Renal cortical epithelial cell (primary cell): ENCODE measurements around the gene FOXF2. TPM values are rescaled to one million over a fixed set of nuclear protein-coding genes. Genes with fewer than 3 reads are reported as not detected.

Experiments
- DNase-seq: peaks from one replicate; pipeline ENCODE4 v3.0.0-alpha.2; 2011; ENCODE audit warnings: low read depth
- total RNA-seq: library from RNA; depleted of rRNA; stranded (reverse); fragments of >200 nt; gene quantifications from 2 replicates; pipeline ENCODE4 v1.2.3, GENCODE V29; 2014

FOXF2 gene
- total RNA-seq, 1 donor from 2014 or later, result 0.05 TPM

DNA sequence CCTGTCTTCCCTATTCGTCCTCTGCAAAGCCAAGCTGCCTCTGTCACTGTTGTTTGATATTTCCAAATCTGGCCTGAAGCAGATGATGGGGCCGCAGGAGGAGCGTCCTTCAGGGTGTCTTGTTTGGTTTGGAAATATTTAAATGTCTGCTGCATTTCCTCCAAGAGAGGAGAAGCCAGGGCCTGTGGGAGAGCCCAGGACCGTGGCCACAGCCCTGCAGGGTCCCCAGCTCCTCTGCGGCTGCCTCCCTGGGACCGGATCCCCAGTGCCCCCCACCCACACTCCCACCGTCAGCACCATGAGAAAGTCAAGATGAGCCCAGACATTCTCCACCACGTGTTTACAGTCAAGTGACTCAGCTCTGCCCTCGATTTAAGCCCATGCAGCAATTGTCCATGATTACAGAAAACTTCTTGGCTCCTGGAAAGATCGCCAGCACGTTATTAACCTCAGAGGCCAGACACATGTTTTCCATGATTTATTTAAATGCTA lies 18.2 kb downstream of the FOXF2 start:
- DNase-seq, result no peak

DNA sequence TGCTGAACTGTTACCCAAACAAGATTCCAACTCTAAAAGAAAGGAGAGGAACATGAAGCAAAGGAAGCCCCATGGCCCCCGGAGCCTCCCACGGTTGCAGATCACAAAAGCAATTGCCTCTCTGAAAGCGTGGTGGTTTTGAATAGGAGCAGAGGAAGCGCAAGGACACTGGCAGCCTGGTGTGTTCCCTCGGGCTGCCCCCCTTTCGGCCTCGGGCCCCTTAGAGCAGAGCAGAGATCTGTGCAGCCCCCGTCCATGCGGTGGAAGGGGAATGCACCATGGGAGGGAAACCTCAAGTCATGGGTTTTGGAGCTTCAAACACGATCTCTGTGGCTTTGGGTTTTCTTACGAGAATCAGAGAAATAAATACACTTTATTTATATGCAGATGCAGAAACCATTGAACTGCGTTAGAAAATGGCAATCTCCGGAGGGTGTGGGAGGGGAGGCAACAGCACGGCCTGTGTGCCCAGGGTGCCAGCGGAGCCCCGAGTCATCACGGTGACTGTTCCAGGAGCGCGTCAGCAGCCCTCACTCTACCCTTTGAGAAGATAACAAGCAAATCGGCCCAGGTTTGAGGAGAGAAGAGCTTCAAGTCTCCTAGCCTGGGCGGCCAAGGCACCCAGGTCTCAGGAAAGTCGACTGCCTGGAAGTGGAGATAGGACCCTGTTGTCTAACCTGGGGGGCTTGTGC lies 20.5 kb downstream of the FOXF2 start:
- DNase-seq, result no peak

DNA sequence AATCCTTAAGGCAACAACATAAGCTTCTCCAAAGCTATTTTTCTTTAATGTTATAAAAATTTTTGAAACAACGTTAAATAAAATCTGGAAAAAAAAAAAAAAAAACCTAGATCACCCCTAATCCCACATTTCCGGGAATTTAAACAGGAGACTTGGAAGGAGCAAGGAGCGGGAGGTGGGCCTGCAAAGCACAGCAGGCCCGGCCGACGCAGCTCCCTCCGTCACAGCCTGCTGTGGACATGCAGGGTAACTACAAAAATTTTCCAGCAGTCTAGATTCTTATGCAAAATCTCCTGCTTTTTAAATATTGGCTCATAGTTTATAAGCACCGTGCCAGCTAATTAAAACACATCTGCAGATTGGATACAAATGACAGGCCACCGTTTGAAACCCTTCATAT lies 23.5 kb downstream of the FOXF2 start:
- no peak for DNase-seq

DNA sequence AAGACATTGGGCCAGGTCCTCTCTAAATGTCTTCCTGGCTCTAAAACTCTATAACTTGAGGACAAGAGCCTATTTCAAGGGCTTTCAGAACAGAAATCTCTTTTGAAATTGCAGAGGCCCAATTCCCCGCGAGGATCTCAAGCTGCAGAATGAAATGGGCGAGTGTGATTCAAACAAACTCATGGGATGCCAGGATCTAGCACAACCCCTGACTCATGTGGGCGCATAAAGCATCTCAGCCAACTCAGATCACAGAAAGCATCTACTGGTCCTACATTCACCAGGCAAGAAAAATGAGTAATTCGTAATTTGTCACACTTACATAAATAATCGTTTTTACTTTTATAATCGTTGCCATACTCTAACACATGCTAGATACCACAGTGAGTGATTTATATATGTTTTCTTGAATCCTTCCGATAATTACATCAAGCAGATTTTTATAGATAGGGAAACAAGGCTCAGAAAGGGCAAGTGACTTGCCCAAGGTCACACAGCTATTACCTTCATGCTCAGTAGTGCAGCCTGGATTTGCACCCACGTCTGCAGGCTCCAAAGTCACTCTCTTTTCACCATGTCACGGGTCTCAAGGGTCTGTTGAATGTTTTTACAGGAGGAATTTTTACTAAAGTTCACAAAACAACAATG lies 26.2 kb downstream of the FOXF2 start:
- DNase-seq, result no peak

- no peak for DNase-seq
These were observed 26.9 kb downstream of the FOXF2 start for GRCh38 chr6:1416191-1416760.

DNA sequence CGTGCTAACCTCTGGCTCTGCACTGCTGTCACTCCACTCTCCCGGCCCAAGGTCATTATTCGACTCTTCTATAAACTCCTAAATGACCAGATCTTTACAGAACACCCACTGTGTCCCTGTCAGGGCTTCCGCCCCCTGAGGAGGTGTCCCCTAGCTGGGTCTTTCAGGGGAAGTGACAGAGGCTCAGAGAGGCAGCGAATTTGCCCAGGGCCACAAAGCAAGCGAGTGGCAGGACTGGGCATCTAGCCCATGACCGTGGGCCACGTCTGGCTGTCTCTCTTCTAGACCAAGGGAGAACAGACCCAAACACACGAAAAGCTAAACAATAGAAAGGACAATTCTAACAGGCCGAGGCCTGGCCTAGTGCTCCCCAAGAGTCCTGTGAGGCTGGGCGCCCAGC lies 27.4 kb downstream of the FOXF2 start:
- DNase-seq, result no peak

DNA sequence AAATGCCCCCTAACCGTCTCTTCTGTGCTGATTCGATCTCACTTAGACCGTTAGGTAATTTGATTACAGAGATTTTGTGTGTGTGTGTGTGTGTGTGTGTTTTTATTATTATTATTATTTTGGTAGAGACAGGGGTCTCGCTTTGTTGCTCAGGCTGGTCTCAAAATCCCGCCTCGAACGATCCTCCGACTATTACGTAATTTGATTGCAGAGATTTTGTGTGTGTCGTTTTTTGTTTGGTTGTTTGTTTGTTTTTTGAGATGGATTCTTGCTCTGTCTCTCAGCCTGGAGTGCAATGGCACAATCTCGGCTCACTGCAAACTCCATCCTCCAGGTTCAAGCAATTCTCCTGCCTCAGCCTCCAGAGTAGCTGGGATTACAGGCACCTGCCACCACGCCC lies 28.3 kb downstream of the FOXF2 start:
- no peak for DNase-seq

DNA sequence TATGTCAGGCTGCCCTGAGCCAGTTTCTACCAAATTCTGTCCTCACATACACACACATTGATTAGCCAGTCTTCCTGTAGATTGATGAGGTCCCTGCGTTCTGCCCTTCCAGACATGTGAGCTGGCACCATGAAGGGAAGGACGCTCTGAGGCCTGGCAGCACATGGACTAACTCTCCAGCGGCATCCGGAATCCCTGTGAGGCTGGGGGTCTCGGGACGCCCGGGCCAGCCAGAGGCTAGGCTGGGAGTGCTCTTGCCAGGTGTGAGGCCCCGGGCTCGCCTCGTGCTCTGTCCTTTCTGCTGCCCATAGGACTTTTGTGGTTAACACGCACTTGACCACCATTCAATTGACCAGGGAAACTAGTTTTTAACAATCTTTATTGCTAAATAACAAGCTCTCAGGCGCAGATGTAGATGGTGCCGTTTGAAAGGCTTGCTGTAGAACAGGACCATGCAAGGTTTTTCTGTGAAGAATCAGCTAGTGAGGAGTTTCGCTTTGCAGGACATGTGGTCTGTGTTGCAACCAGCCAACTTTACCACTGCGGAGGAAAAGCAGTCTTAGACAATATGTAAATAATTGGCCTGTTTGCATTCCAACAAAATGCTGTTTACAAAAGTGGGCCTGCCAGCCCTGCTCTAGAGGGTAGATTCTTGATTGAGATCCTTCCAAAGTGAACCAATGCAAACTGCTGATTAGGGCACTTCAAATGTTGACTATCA lies 29.3 kb downstream of the FOXF2 start:
- no peak for DNase-seq

DNA sequence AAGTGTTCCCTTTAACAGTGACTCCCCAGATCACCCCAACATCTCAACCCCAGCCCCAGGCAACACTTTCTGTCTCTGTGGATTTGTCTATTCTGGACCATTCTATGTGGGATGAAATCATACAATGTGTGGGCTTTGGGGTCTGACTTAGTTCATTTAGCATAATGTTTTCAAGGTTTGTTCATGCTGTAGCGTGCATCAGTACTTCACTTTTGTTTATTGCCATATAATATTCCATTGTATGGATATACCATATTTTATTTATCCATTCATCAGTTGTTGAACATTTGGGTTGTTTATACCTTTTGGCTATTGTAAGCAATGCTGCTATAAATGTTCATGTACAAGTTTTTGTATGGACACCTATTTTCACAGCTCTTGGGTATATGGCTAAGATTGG lies 31.0 kb downstream of the FOXF2 start:
- no peak for DNase-seq

DNA sequence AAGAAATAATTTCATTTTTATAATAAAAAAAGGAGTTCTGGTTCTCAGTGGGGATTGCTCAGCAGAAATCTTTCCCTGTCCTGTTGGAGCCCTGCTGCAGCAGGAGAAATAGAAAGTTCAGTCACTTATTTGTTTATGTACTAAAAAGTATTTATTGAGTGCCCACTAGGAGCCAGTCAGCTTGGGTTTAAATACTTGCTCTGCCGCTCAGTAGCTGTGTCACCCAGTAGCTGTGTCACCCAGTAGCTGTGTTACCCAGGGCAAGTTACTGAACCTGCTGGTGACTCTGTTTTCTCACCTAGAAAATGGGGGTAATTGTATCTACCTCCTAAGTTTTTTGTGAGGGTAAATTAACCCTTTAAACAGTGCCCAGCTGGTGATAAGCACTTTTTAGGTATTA lies 32.9 kb downstream of the FOXF2 start:
- no peak for DNase-seq

GRCh38 chr6:1423578-1423977 lies 34.2 kb downstream of the FOXF2 start:
- DNase-seq, result peak; percentile 92

- peak; percentile 50 for DNase-seq
These were observed 35.0 kb downstream of the FOXF2 start for GRCh38 chr6:1424306-1424927.

DNA sequence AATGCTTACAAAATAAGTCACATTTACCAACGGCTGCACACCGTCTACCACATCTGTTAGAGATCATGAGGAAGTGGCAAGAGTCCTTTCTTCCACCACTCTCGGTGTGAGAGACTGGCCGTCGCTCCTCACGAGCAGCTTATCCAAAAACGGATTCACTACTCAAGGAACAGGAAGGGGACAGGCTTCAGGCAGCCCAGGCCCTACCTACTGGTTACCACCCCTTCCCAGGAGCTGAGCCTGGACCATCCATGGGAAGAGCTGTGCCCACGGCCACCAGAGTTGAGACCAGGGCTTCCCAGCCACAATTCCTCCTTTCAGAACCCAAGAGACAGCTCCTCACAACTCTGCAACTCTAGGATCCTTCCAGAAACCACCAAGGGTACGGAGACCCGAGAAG lies 37.0 kb downstream of the FOXF2 start:
- no peak for DNase-seq

- no peak for DNase-seq
These were observed 46.4 kb downstream of the FOXF2 start for GRCh38 chr6:1435806-1436205.

DNA sequence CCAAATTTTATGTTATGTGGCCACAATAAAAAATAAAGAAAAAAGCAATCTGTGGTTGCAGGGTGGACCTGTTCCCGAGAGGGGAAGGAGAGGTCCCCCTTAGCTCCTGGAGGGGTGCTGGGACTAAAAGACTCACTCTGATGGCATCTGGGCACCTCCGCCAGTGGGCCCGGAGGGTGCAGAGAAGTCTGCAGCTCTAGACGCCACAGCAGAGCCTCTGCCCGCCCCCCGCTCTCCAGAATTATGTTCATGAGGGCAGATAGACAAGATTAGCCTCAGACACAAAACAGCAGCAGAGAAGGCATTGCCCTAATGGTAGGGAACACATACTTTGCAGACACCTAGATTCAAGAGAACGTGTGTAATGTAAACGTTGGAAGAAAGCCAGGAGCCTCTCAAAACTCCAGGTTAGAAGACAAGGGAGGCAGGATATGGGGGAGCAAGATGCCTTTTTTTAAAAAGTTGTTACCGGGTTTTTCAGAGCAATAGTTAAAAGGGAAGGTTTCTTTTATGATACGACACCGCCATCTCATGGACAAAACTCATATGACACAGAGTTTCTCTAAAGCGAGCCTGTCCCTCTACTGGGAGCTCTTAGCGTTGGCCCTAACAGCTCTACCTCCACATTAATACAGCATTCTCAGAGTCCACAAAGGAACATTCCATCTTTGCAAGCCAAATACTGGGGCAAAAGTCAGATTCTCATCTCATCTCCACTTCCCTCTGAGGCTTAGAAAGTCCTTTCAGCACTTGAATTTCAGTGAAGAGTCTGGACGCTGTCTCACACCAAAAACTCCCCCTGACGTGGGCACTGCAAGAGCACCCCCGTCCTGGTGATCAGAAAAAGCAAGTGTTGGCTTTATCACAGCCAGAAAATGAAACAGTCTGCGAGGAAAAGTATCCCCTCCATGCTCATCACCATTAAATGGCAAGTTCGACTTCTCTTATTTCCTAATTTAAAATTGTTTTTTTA lies 47.2 kb downstream of the FOXF2 start:
- DNase-seq, result peak; percentile 58

GRCh38 chr6:1437553-1438406 lies 48.4 kb downstream of the FOXF2 start:
- DNase-seq, result no peak

GRCh38 chr6:1438471-1438881 lies 49.1 kb downstream of the FOXF2 start:
- no peak for DNase-seq

DNA sequence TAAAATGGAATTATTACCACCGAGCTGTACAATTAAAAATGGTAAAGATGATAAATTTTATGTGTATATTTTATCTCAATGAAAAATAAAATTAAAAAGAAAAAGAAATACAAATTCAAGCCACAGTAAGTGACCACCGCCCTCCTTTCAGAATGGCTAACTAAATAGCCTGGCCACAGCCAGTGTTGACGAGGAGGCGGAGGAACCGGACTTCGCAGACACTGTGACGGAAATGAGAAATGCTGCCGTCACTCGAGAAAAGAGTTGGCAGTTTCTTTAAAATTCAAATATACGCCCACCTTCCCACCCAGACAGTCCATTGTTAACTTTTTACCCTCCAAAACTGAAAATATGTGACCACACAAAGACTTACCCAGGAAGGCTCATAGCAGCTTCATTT lies 50.0 kb downstream of the FOXF2 start:
- no peak for DNase-seq

DNA sequence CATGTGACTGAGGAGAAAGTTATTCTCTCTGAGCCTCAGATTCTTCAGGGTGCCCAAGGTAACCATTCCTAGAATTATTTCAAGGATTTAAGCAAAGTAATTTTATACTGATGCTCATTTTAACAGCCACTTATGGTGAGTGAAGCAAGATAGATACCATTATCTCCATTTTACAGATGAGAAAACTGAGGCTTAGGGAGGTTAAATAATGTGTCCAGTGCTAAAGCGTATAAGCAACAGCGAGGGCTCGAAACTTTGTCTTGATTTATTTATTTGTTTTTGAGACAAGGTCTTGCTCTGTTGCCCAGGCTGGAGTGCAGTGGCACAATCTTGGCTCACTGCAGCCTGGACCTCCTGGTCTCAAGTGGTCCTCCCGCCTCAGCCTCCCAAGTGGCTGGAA lies 53.6 kb downstream of the FOXF2 start:
- DNase-seq, result no peak
